Hepatocyte (in vitro differentiated cells): ENCODE results near the gene LSR.

ENCODE experiments used
- CTCF ChIP-seq: fragments of 200-600 bp; sonication (generic); IDR thresholded peaks from 2 replicates; pipeline ENCODE4 v1.5.1; 2016; ENCODE audit warnings: antibody characterized with exemption, mild to moderate bottlenecking; ENCODE audit not compliant: poor library complexity
- EZH2phosphoT487 ChIP-seq: fragments of 200-600 bp; sonication (generic); IDR thresholded peaks from one replicate; pipeline ENCODE4 v1.6.1; 2018; ENCODE audit warnings: antibody characterized with exemption, mild to moderate bottlenecking, low read depth, moderate library complexity; ENCODE audit not compliant: unreplicated experiment, severe bottlenecking

GRCh38 chr19:35281303-35281702, 32.5 kb downstream of the LSR start:
- TF ChIP-seq CTCF = no peak
- TF ChIP-seq EZH2phosphoT487 = no peak
